HUES48 (cell line): ENCODE data around the gene OPA1.

Source experiments
- H3K27ac ChIP-seq: one replicate; pipeline ENCODE4 v1.7.0; 2013; ENCODE audit warnings: low read depth, low read length, inconsistent platforms
- H3K27me3 ChIP-seq: 2 replicates; pipeline ENCODE4 v1.6.1; 2013; ENCODE audit warnings: mild to moderate bottlenecking, low read length; ENCODE audit not compliant: control insufficient read depth, insufficient read depth
- H3K36me3 ChIP-seq: 2 replicates; pipeline ENCODE4 v1.6.1; 2013; ENCODE audit warnings: low read length; ENCODE audit not compliant: control insufficient read depth, insufficient read depth
- H3K4me1 ChIP-seq: 2 replicates; pipeline ENCODE4 v1.6.1; 2013; ENCODE audit warnings: mild to moderate bottlenecking, low read length; ENCODE audit not compliant: control insufficient read depth, insufficient read depth
- H3K4me3 ChIP-seq: 2 replicates; pipeline ENCODE4 v1.5.1; 2013; ENCODE audit warnings: mild to moderate bottlenecking, low read depth, low read length
- H3K9ac ChIP-seq: 2 replicates; pipeline ENCODE4 v1.6.1; 2013; ENCODE audit warnings: mild to moderate bottlenecking, low read depth, low read length, moderate library complexity
- H3K9me3 ChIP-seq: 2 replicates; pipeline ENCODE4 v1.6.1; 2013; ENCODE audit warnings: low read length; ENCODE audit not compliant: control insufficient read depth, insufficient read depth

The OPA1 gene, protein sequence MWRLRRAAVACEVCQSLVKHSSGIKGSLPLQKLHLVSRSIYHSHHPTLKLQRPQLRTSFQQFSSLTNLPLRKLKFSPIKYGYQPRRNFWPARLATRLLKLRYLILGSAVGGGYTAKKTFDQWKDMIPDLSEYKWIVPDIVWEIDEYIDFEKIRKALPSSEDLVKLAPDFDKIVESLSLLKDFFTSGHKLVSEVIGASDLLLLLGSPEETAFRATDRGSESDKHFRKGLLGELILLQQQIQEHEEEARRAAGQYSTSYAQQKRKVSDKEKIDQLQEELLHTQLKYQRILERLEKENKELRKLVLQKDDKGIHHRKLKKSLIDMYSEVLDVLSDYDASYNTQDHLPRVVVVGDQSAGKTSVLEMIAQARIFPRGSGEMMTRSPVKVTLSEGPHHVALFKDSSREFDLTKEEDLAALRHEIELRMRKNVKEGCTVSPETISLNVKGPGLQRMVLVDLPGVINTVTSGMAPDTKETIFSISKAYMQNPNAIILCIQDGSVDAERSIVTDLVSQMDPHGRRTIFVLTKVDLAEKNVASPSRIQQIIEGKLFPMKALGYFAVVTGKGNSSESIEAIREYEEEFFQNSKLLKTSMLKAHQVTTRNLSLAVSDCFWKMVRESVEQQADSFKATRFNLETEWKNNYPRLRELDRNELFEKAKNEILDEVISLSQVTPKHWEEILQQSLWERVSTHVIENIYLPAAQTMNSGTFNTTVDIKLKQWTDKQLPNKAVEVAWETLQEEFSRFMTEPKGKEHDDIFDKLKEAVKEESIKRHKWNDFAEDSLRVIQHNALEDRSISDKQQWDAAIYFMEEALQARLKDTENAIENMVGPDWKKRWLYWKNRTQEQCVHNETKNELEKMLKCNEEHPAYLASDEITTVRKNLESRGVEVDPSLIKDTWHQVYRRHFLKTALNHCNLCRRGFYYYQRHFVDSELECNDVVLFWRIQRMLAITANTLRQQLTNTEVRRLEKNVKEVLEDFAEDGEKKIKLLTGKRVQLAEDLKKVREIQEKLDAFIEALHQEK

DNA sequence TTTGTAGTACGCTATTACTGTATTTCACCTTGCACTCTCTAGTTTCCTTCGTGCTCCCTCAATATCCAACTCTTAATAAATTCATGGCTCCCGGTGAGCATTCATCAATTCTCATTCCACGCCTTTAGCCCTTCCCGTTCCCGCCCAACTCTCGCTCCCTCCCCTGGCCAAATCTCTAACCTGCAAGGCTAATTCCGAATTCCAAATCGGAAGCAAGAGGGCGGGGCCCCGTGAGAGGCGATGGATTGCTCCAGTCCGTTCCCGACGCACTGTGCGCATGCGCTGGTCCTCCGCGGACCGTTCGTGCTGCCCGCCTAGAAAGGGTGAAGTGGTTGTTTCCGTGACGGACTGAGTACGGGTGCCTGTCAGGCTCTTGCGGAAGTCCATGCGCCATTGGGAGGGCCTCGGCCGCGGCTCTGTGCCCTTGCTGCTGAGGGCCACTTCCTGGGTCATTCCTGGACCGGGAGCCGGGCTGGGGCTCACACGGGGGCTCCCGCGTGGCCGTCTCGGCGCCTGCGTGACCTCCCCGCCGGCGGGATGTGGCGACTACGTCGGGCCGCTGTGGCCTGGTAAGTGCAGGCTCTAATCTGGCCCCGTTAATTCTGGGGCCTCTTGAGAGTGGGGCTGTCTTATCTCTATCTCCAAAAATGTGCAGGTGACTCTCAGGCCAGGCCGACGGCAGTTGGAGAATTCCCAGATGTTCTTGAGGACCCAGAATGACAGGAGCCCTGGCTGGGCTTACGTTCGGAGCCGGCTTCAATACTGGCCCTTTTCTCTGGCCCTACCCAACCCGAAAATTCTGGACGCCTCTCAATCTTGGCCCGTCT, at the start of gene OPA1:
Gene OPA1, plus strand, starts transcription at position 368 of the 827 bp plus-strand sequence. Its CDS starts 170 bp downstream, at position 538.
- peaks cover 14% of the 10 kb centered on the region; the same call in 1 of the 2 replicates for H3K4me1 ChIP-seq
- peak within 1 kb of the TSS; percentile 91 for H3K27ac ChIP-seq
- H3K4me3 ChIP-seq = peak within 1 kb of the TSS; percentile 84
- H3K9ac ChIP-seq = peak within 1 kb of the TSS; percentile 75
- peaks cover 9% of the 10 kb centered on the region; the same call in 1 of the 2 replicates for H3K27me3 ChIP-seq
- no peaks in the 10 kb centered on the region for H3K36me3 ChIP-seq
- no peaks in the 10 kb centered on the region for H3K9me3 ChIP-seq

DNA sequence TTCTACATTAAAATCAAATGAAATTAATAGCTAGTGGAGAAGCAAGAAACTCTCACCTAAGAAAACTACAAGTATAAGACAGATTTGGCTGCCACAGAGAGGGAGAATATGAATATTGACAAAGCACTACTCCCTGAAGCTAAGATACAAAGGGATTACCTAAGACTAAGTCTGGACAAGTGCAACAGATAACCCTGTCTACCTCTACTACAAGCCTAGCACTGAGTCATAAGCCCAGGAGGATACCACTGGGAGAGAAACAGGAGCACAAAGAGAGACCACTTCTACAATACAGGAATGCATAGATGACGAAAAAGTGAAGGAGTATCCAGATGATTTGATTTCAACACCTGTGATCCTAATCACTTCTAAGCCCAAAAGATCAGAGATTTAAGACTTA, 48.7 kb upstream of the OPA1 start:
- Histone ChIP-seq H3K27ac (no peak overlapping the region), H3K4me1 (peaks cover 6% of the 10 kb centered on the region; the same call in 1 of the 2 replicates), H3K9ac (no peak overlapping the region)

GRCh38 chr3:193545304-193545703, 47.7 kb upstream of the OPA1 start:
- no peak overlapping the region for H3K27ac ChIP-seq
- no peaks in the 10 kb centered on the region for H3K9me3 ChIP-seq
- no peaks in the 10 kb centered on the region for H3K27me3 ChIP-seq
- no peak overlapping the region for H3K4me3 ChIP-seq
- no peaks in the 10 kb centered on the region for H3K36me3 ChIP-seq
- peaks cover 6% of the 10 kb centered on the region; the same call in 1 of the 2 replicates for H3K4me1 ChIP-seq
- no peak overlapping the region for H3K9ac ChIP-seq

More for the DNA sequence above, 48.7 kb upstream of the OPA1 start:
- H3K4me3 ChIP-seq = no peak overlapping the region
- H3K9me3 ChIP-seq = no peaks in the 10 kb centered on the region
- H3K27me3 ChIP-seq = no peaks in the 10 kb centered on the region
- no peaks in the 10 kb centered on the region for H3K36me3 ChIP-seq

GRCh38 chr3:193546129-193546528, 46.9 kb upstream of the OPA1 start:
- Histone ChIP-seq H3K9me3 (no peaks in the 10 kb centered on the region), H3K27me3 (no peaks in the 10 kb centered on the region), H3K4me1 (peaks cover 6% of the 10 kb centered on the region; the same call in 1 of the 2 replicates), H3K27ac (no peak overlapping the region), H3K4me3 (no peak overlapping the region), H3K36me3 (no peaks in the 10 kb centered on the region), H3K9ac (no peak overlapping the region)

DNA sequence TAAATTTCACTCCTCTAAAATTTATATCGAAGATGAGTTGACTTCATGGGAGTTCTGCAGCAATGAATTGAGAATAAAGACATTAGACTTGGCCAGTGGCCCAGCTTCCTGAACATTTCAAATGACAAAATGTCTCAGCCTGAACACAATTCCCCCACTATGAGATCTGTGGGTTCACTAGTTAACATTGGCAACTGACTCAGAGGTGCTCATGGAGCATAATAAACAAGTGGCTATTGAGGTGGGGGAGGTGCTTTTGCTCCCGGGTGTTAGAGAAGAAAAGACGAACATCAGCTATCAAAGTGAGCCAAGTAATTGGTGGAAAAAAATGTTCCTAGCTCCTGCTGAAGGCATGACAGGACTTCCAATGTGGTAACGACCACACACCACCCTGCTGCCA, 44.6 kb upstream of the OPA1 start:
- H3K9me3 ChIP-seq = no peaks in the 10 kb centered on the region
- H3K4me1 ChIP-seq = peaks cover 6% of the 10 kb centered on the region; the same call in 1 of the 2 replicates
- no peaks in the 10 kb centered on the region for H3K27me3 ChIP-seq
- H3K4me3 ChIP-seq = no peak overlapping the region
- H3K36me3 ChIP-seq = no peaks in the 10 kb centered on the region
- H3K27ac ChIP-seq = no peak overlapping the region
- H3K9ac ChIP-seq = no peak overlapping the region

- H3K4me3 ChIP-seq = no peak overlapping the region
- no peaks in the 10 kb centered on the region for H3K27me3 ChIP-seq
- H3K4me1 ChIP-seq = peaks cover 16% of the 10 kb centered on the region
- no peak overlapping the region for H3K27ac ChIP-seq
- no peak overlapping the region for H3K9ac ChIP-seq
- H3K9me3 ChIP-seq = no peaks in the 10 kb centered on the region
- H3K36me3 ChIP-seq = no peaks in the 10 kb centered on the region
Measured at GRCh38 chr3:193552923-193553322, 40.1 kb upstream of the OPA1 start.

DNA sequence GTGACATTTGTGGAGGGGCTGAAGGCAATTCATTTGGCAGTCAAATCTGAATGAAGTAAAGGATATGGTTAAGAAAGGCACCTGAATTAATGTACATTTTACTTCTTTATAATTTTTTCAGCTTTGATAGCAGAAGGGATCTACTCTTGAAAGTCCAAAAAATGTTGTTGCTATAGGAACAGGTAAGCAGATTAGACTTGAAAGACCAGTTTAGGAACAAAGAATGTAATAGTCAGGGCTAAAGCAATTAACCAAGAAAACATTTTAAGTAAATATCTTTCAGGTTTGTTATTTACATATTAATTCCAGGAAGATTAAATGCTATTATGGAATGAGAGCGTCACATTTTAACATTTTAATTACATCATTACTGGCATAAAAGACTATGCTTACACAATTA, 39.4 kb upstream of the OPA1 start:
- Histone ChIP-seq H3K36me3 (no peaks in the 10 kb centered on the region), H3K9ac (no peak overlapping the region), H3K4me1 (peaks cover 13% of the 10 kb centered on the region), H3K27me3 (no peaks in the 10 kb centered on the region), H3K4me3 (no peak overlapping the region), H3K9me3 (no peaks in the 10 kb centered on the region), H3K27ac (no peak overlapping the region)

DNA sequence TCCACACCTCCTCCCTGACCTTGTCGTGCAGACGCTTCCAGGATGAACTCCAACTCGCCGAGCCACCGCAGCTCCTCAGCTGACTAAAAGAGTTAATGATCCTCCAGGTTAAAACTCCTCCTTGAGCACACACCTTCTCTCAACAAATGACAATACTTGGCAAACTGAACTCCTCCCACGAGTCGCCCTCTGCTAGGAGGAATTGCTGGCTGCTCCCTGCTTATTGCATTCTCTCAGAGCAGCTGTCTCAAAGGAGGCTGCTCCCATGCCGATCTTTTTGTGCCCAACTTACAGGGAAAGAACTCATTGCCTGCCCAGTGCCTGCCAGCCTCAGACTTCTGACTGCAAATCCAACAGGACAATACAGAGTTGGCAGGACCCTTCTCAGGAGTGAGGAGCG, 38.2 kb upstream of the OPA1 start, which contains the start of gene ATP13A4:
Gene ATP13A4, minus strand, starts transcription at position 85 of the 400 bp plus-strand sequence. CDS start 96 bp downstream, outside the sequence.
- no peak within 1 kb of the TSS for H3K9ac ChIP-seq
- H3K27ac ChIP-seq = no peak within 1 kb of the TSS
- H3K36me3 ChIP-seq = no peaks in the 10 kb centered on the region
- H3K27me3 ChIP-seq = no peaks in the 10 kb centered on the region
- H3K4me1 ChIP-seq = peaks cover 10% of the 10 kb centered on the region
- no peak within 1 kb of the TSS for H3K4me3 ChIP-seq
- H3K9me3 ChIP-seq = no peaks in the 10 kb centered on the region

- Histone ChIP-seq H3K27ac (no peak overlapping the region), H3K9ac (no peak overlapping the region), H3K4me3 (no peak overlapping the region), H3K36me3 (no peaks in the 10 kb centered on the region), H3K4me1 (peaks cover 10% of the 10 kb centered on the region), H3K9me3 (no peaks in the 10 kb centered on the region), H3K27me3 (no peaks in the 10 kb centered on the region)
Measured at GRCh38 chr3:193556841-193557240, 36.2 kb upstream of the OPA1 start.

- Histone ChIP-seq H3K36me3 (no peaks in the 10 kb centered on the region), H3K27me3 (no peaks in the 10 kb centered on the region), H3K4me1 (peaks cover 10% of the 10 kb centered on the region), H3K9me3 (no peaks in the 10 kb centered on the region), H3K27ac (no peak overlapping the region), H3K4me3 (no peak overlapping the region), H3K9ac (no peak overlapping the region)
Measured at GRCh38 chr3:193559100-193559499, 33.9 kb upstream of the OPA1 start.
